BLaER1 treated with 17β-estradiol and CSF1 and Interleukin-3, amounts not matched to agents 10 nM and 100 nM (cell line): ENCODE results near the gene WWTR1.

Experiments
- H3K27ac ChIP-seq, 11 experiments: shearing (Covaris generic); formaldehyde crosslinking; 2 replicates each; pipeline ENCODE4 v1.8.1; 2022
- H3K27me3 ChIP-seq, 11 experiments: shearing (Covaris generic); formaldehyde crosslinking; 2 replicates each; pipeline ENCODE4 v1.8.1; 2022
- H3K36me3 ChIP-seq, 11 experiments: shearing (Covaris generic); formaldehyde crosslinking; 2 replicates each; pipeline ENCODE4 v1.8.1; 2022
- H3K4me1 ChIP-seq, 10 experiments: shearing (Covaris generic); formaldehyde crosslinking; 2 replicates each; pipeline ENCODE4 v1.8.1; 2022
- H3K4me2 ChIP-seq, 11 experiments: shearing (Covaris generic); formaldehyde crosslinking; 2 replicates each; pipeline ENCODE4 v1.8.1; 2022
- H3K4me3 ChIP-seq, 10 experiments: shearing (Covaris generic); formaldehyde crosslinking; 2 replicates each; pipeline ENCODE4 v1.8.1; 2022
- H3K9ac ChIP-seq, 11 experiments: shearing (Covaris generic); formaldehyde crosslinking; 2 replicates each; pipeline ENCODE4 v1.8.1; 2022
- H3K9me3 ChIP-seq, 11 experiments: shearing (Covaris generic); formaldehyde crosslinking; replicated peaks in 1 of 11; 2 replicates each; pipeline ENCODE4 v1.8.1; 2022
- H4K20me1 ChIP-seq, 11 experiments: shearing (Covaris generic); formaldehyde crosslinking; 2 replicates each; pipeline ENCODE4 v1.8.1; 2022
- Cebpa-rat ChIP-seq, 11 experiments: shearing (Covaris generic); IDR thresholded peaks; 2 replicates each; pipeline ENCODE4 v1.8.1; 2022

Gene WWTR1

GRCh38 chr3:149635396-149635795, 22.4 kb downstream of the WWTR1 start:
- TF ChIP-seq Cebpa-rat (IDR thresholded peaks at IDR 0.05): no peak

GRCh38 chr3:149634573-149634972, 23.3 kb downstream of the WWTR1 start:
- peaks cover 0 to 17% (median 0%) of the 10 kb centered on the region in 11 experiments; a peak in 4 of 22 replicates for H4K20me1 ChIP-seq
- H3K4me1 ChIP-seq: peaks cover 0 to 9% (median 0%) of the 10 kb centered on the region in 10 experiments; a peak in 7 of 20 replicates
- peaks cover 0 to 9% (median 0%) of the 10 kb centered on the region in 11 experiments; a peak in 1 of 22 replicates for H3K9me3 ChIP-seq
- no peaks in the 10 kb centered on the region for H3K36me3 ChIP-seq
- peaks cover 0 to 96% (median 0%) of the 10 kb centered on the region in 11 experiments; a peak in 7 of 22 replicates for H3K27me3 ChIP-seq
- no peak overlapping the region for H3K9ac ChIP-seq
- no peak for TF ChIP-seq Cebpa-rat (IDR thresholded peaks at IDR 0.05)
- H3K27ac ChIP-seq: no peak overlapping the region
- H3K4me2 ChIP-seq: no peak overlapping the region
- no peak overlapping the region for H3K4me3 ChIP-seq

More at GRCh38 chr3:149635396-149635795, 22.4 kb downstream of the WWTR1 start:
- Histone ChIP-seq H4K20me1 (peaks cover 0 to 15% (median 0%) of the 10 kb centered on the region in 11 experiments; a peak in 4 of 22 replicates), H3K4me2 (peak overlapping the region in 2 of 11 experiments; percentile 26 to 47; a peak in 3 of 22 replicates), H3K27ac (no peak overlapping the region), H3K27me3 (peaks cover 0 to 96% (median 0%) of the 10 kb centered on the region in 11 experiments; a peak in 7 of 22 replicates), H3K36me3 (no peaks in the 10 kb centered on the region), H3K4me1 (peaks cover 0 to 9% (median 0%) of the 10 kb centered on the region in 10 experiments; a peak in 7 of 20 replicates), H3K9ac (no peak overlapping the region), H3K9me3 (peaks cover 0 to 9% (median 0%) of the 10 kb centered on the region in 11 experiments; a peak in 1 of 22 replicates), H3K4me3 (no peak overlapping the region)

- Histone ChIP-seq H3K4me1 (peaks cover 0 to 9% (median 0%) of the 10 kb centered on the region in 10 experiments; a peak in 7 of 20 replicates), H3K4me2 (no peak overlapping the region), H3K4me3 (no peak overlapping the region), H3K9ac (no peak overlapping the region), H3K36me3 (no peaks in the 10 kb centered on the region), H3K27me3 (peaks cover 0 to 96% (median 0%) of the 10 kb centered on the region in 11 experiments; a peak in 7 of 22 replicates), H4K20me1 (peaks cover 0 to 17% (median 0%) of the 10 kb centered on the region in 11 experiments; a peak in 4 of 22 replicates), H3K9me3 (peaks cover 0 to 9% (median 0%) of the 10 kb centered on the region in 11 experiments; a peak in 1 of 22 replicates), H3K27ac (no peak overlapping the region)
- TF ChIP-seq Cebpa-rat (IDR thresholded peaks at IDR 0.05): no peak
These were observed 23.8 kb downstream of the WWTR1 start for GRCh38 chr3:149634072-149634471.

GRCh38 chr3:149632225-149632624, 25.6 kb downstream of the WWTR1 start:
- Histone ChIP-seq H3K4me2 (no peak overlapping the region), H3K36me3 (no peaks in the 10 kb centered on the region), H3K27me3 (peaks cover 0 to 96% (median 0%) of the 10 kb centered on the region in 11 experiments; a peak in 8 of 22 replicates), H4K20me1 (peaks cover 0 to 17% (median 0%) of the 10 kb centered on the region in 11 experiments; a peak in 3 of 22 replicates), H3K27ac (no peak overlapping the region), H3K9me3 (peaks cover 0 to 19% (median 11%) of the 10 kb centered on the region in 11 experiments; a peak in 16 of 22 replicates), H3K9ac (no peak overlapping the region), H3K4me1 (peaks cover 0 to 9% (median 0%) of the 10 kb centered on the region in 10 experiments; a peak in 7 of 20 replicates), H3K4me3 (no peak overlapping the region)
- no peak for TF ChIP-seq Cebpa-rat (IDR thresholded peaks at IDR 0.05)

GRCh38 chr3:149630806-149631205, 27.0 kb downstream of the WWTR1 start:
- peaks cover 0 to 20% (median 0%) of the 10 kb centered on the region in 11 experiments; a peak in 3 of 22 replicates for H4K20me1 ChIP-seq
- H3K36me3 ChIP-seq: no peaks in the 10 kb centered on the region
- TF ChIP-seq Cebpa-rat (IDR thresholded peaks at IDR 0.05): no peak

GRCh38 chr3:149628957-149629670, 28.7 kb downstream of the WWTR1 start:
- no peaks in the 10 kb centered on the region for H3K36me3 ChIP-seq
- no peak overlapping the region for H3K27ac ChIP-seq
- H3K4me1 ChIP-seq: peaks cover 0 to 5% (median 1%) of the 10 kb centered on the region in 10 experiments; a peak in 8 of 20 replicates
- TF ChIP-seq Cebpa-rat (IDR thresholded peaks at IDR 0.05): no peak
- peaks cover 0 to 28% (median 0%) of the 10 kb centered on the region in 11 experiments; a peak in 7 of 22 replicates for H4K20me1 ChIP-seq
- no peak overlapping the region for H3K4me3 ChIP-seq
- H3K27me3 ChIP-seq: peaks cover 0 to 100% (median 0%) of the 10 kb centered on the region in 11 experiments; a peak in 8 of 22 replicates
- H3K9me3 ChIP-seq: peaks cover 0 to 22% (median 13%) of the 10 kb centered on the region in 11 experiments; a peak in 16 of 22 replicates
- no peak overlapping the region for H3K4me2 ChIP-seq
- no peak overlapping the region for H3K9ac ChIP-seq

More at GRCh38 chr3:149630806-149631205, 27.0 kb downstream of the WWTR1 start:
- Histone ChIP-seq H3K4me2 (no peak overlapping the region), H3K4me1 (peaks cover 0 to 5% (median 0%) of the 10 kb centered on the region in 10 experiments; a peak in 7 of 20 replicates), H3K9me3 (peaks cover 0 to 22% (median 13%) of the 10 kb centered on the region in 11 experiments; a peak in 16 of 22 replicates), H3K27me3 (peaks cover 0 to 100% (median 0%) of the 10 kb centered on the region in 11 experiments; a peak in 8 of 22 replicates), H3K27ac (no peak overlapping the region), H3K4me3 (no peak overlapping the region), H3K9ac (no peak overlapping the region)

- Histone ChIP-seq H3K27ac (no peak overlapping the region), H3K9me3 (peaks cover 0 to 22% (median 13%) of the 10 kb centered on the region in 11 experiments; a peak in 16 of 22 replicates), H4K20me1 (peaks cover 0 to 33% (median 0%) of the 10 kb centered on the region in 11 experiments; a peak in 7 of 22 replicates), H3K27me3 (peaks cover 0 to 99% (median 0%) of the 10 kb centered on the region in 11 experiments; a peak in 8 of 22 replicates), H3K9ac (no peak overlapping the region), H3K4me2 (no peak overlapping the region), H3K36me3 (no peaks in the 10 kb centered on the region), H3K4me3 (no peak overlapping the region), H3K4me1 (peaks cover 0 to 20% (median 10%) of the 10 kb centered on the region in 10 experiments; a peak in 15 of 20 replicates)
- TF ChIP-seq Cebpa-rat (IDR thresholded peaks at IDR 0.05): no peak
These were observed 31.2 kb downstream of the WWTR1 start for GRCh38 chr3:149626671-149627070.

- H3K4me3 ChIP-seq: no peak overlapping the region
- no peaks in the 10 kb centered on the region for H3K36me3 ChIP-seq
- TF ChIP-seq Cebpa-rat (IDR thresholded peaks at IDR 0.05): no peak
- peaks cover 0 to 30% (median 0%) of the 10 kb centered on the region in 11 experiments; a peak in 7 of 22 replicates for H4K20me1 ChIP-seq
- H3K9ac ChIP-seq: no peak overlapping the region
- no peak overlapping the region for H3K27ac ChIP-seq
- peaks cover 0 to 99% (median 0%) of the 10 kb centered on the region in 11 experiments; a peak in 8 of 22 replicates for H3K27me3 ChIP-seq
- no peak overlapping the region for H3K4me2 ChIP-seq
- peaks cover 0 to 26% (median 14%) of the 10 kb centered on the region in 11 experiments; a peak in 17 of 22 replicates for H3K9me3 ChIP-seq
- peaks cover 0 to 29% (median 18%) of the 10 kb centered on the region in 10 experiments; a peak in 16 of 20 replicates for H3K4me1 ChIP-seq
These were observed 32.0 kb downstream of the WWTR1 start for GRCh38 chr3:149625795-149626194.
